ENCODE measurements around the gene RASL12.
A peak's percentile ranks its signal among the peaks of the same experiment; 100 is the strongest.
"Not testable (repeated sequence)": the region's sequence is repeated elsewhere in the genome, so short reads cannot be mapped to it uniquely, and the experiment has no call there.

RASL12 gene, protein sequence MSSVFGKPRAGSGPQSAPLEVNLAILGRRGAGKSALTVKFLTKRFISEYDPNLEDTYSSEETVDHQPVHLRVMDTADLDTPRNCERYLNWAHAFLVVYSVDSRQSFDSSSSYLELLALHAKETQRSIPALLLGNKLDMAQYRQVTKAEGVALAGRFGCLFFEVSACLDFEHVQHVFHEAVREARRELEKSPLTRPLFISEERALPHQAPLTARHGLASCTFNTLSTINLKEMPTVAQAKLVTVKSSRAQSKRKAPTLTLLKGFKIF

DNA sequence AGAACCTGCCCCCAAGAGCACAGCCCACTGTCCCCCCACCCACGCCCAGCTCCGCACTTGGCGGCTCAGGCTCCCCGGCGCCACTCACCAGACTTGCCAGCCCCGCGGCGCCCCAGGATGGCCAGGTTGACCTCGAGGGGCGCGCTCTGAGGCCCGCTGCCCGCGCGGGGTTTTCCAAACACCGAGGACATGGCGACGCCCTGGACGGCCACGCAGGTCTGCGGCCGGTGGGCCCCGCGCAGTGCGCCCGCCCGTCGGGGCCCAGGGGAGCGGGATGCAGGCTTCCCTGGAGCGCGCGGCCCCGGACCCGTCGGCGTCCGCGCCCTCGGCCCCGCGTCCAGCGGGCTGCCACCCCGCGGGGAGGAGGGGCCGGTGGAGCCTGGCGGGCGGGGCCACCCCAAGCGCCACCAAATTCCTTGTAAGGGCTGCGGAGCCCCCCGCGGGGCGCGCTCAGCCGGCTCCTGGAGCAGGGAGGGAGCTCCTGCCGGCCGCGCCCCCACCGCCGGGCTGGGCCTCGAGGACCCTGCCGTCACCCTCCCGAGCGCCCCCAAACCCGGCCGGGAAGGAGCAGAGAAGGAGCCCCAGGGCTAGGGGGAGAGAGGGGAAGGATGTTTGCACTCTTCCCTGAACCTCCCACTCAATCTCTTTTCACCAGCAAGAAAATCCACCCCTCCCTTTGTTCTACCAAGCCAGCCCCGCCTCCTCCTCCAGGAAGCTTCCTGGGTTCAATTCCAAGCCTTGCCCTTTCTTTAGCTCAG is at the start of gene RASL12:
TSS of gene RASL12 (minus strand) at position 347 of the 758 bp plus-strand sequence. CDS start at position 191, 156 bp downstream.
- no peak for DNase-seq

DNA sequence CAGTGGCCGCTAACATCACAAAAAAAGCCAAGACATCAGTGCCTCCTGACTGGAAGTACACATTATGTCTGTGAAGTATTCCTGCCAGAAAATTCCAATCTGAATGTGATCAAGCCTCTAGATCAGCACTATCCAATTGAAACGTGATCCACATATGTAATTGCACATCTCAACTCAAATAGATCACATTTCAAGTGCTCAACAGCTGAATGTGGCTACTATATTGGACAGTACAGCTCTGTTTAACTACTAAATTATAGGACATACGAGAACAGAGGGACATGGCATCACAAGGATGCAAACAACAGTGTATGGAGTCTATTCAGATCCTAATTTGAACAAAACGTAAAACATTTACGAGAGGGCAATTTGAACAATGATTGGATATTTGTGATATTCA is 47.8 kb upstream of the RASL12 start:
- DNase-seq = no peak

DNA sequence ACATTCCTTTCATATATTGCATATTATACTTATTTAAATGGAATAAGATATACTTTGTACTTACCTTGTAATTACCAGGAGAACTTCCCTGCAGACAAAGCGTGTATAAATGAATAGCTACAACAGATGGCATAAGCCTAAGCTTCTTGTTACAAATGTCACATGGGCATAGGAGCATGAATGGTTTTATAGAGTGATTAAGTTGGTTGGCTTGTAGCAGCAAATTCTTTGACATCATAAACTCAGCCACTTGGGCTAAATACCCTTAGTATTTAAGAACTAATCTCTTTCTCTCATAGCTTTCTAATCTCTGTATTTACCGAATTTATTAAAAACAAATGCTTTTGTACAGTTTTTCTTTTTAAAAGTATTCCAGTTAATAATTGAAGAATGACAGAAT is 47.3 kb upstream of the RASL12 start, which contains the start of gene UBAP1L:
TSS of gene UBAP1L (minus strand) at position 115 of the 400 bp plus-strand sequence. CDS start 8,985 bp downstream, outside the sequence.
- no peak for DNase-seq

- DNase-seq = no peak
Measured at GRCh38 chr15:65110676-65111292, 43.0 kb upstream of the RASL12 start.

GRCh38 chr15:65106011-65106590 is 38.3 kb upstream of the RASL12 start:
- no peak for DNase-seq

DNA sequence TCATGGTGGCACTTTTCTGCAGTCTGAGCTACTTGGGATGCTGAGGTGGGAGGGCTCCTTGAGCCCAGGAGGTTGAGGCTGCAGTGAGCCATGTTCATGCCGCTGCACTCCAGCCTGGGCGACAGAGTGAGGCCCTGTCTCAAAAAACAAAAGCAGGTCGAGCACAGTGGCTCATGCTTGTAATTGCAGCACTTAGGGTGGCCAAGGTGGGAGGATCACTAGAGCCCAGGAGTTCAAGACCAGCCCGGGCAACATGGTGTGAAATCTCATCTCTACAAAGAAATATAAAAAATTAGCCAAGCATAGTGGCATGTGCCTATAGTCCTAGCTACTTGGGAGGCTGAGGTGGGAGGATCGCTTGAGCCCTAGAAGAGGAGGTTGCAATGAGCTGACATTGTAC is 37.2 kb upstream of the RASL12 start:
- DNase-seq = no peak

GRCh38 chr15:65102912-65103311 is 35.1 kb upstream of the RASL12 start:
- no peak for DNase-seq

DNA sequence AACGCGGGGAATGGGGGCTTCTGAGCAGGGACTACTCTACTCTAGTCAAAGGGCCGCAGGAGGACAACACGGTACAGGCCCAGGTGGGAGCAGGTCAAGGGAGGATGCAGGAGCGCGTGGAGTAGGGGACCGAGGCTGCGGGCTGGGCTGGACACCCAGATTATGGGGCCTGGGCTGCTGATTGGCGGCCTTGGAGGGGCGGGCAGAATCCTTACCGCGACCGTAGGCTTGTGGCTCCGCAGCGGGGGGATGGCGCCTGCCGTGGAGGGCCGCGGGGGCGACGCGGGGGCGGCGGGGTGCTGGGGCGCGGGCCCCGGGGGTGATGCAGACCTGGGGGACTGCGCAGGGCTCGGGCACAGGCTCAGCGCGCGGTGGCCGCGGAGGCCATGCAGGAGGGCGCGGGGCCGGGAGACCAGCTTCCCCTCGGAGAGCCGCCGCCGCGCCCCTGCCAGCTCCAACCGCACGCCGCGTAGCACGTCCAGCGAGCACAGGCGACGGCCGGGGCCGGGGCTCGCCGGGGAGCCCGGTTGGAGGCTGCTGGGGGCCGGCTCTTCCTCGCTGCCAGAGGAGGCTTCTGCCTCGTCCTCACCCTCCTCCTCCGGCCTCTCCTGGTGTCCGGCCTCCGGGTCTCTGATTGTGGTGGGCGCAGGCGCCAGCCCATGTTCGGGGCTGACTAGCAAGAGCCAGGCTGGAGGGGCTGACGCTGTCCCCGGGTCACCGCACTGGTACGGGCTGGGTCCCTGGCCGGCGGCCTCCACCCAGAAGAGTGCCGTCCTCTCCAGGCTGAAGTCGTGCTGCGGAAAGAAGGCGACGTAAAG is 34.3 kb upstream of the RASL12 start:
- no peak for DNase-seq

- DNase-seq = peak; percentile 19 to 41
Measured at GRCh38 chr15:65101411-65101890, 33.7 kb upstream of the RASL12 start.

- DNase-seq = no peak
Measured at GRCh38 chr15:65100442-65100841, 32.7 kb upstream of the RASL12 start.

- not testable (repeated sequence) for DNase-seq
Measured at GRCh38 chr15:65099801-65100200, 32.0 kb upstream of the RASL12 start.

DNA sequence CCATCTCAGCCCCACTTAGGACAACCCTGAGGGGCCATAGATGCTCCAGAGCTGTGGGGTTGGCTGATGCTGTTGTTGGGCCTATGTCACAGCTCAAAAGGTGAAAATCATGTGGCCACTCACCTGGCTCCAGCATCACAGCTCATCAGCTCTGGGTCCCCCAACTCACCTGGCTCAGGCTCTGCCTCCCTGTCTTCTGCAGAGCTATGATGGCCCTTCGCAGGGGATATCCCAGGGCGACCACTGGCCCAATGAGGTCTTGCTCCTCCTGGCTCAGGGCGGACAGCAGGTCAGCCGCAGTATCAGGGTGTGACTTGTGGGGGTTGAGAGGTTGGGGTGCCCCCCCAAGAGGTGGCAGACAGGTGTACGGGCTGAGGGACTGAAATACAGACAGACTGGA is 31.5 kb upstream of the RASL12 start:
- no peak for DNase-seq

- DNase-seq = no peak
Measured at GRCh38 chr15:65097651-65098263, 30.0 kb upstream of the RASL12 start.

- DNase-seq = no peak
Measured at GRCh38 chr15:65096481-65097385, 28.9 kb upstream of the RASL12 start.

DNA sequence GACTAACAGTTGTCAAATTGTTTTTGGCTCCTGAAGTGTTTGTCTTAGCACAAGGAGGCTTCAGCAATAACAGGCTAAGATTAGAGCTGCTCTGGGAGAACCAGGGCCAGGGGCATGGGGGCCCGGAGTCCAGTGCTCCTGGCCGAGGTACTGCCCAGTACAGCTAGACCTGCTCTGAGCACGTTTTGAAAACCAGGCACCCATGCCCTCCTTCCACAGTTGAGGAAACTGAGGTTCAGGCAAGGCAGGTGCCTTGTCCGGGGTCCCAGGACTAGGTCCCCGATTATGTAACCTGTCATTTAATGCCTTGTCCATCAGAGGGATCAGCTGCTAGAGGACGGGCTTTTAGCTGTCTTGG is 27.9 kb upstream of the RASL12 start:
- no peak for DNase-seq

- DNase-seq = no peak
Measured at GRCh38 chr15:65095011-65095746, 27.4 kb upstream of the RASL12 start.

DNA sequence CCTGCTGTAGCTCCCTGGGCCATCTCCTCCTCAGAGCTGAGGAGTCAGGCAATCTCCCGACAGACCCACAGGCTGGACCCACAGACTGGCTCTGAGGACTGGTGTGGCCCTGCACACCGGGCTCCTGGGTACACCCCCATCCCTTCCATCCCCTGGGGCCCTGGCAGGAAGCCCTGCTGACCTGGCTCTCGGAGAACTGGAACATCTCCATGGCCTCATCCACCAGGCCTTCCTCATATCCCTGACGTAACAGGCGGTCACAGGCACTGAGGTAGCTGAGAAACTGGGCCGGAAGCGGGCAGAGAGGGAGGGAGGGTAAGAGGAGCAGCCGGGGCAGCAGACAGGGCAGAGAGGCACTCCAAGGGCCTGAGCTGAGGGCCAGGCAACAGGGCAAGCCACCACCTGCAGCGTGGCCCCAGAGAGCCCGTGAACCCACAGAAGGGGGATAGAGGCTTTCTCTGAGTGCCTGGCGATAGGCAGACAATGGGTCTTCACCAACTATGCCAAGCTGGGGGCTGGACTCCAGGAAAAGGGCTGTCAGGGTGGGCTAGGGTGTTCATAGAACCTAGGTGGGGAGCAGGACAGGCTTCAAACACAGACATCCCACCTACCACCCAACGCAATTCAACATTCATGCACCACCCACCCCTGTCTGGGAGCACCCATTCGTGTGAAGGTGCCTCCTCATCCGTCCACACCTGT is 26.7 kb upstream of the RASL12 start:
- DNase-seq = no peak

GRCh38 chr15:65093793-65094170 is 26.0 kb upstream of the RASL12 start:
- not testable (repeated sequence) for DNase-seq

Measured in stimulated activated CD4-positive, alpha-beta T cell treated with anti-CD3 and anti-CD28 coated beads, Interleukin-4, amount 100 ng/mL, for 4 hours (primary cell).